ENCODE data around the gene RAB40B. TPM values are rescaled to one million over a fixed set of nuclear protein-coding genes. Genes with fewer than 3 reads are reported as not detected.
A peak's percentile ranks its signal among the peaks of the same experiment; 100 is the strongest.

Gene RAB40B
- total RNA-seq, 1 donor from 2014 or later: 20.0 TPM

DNA sequence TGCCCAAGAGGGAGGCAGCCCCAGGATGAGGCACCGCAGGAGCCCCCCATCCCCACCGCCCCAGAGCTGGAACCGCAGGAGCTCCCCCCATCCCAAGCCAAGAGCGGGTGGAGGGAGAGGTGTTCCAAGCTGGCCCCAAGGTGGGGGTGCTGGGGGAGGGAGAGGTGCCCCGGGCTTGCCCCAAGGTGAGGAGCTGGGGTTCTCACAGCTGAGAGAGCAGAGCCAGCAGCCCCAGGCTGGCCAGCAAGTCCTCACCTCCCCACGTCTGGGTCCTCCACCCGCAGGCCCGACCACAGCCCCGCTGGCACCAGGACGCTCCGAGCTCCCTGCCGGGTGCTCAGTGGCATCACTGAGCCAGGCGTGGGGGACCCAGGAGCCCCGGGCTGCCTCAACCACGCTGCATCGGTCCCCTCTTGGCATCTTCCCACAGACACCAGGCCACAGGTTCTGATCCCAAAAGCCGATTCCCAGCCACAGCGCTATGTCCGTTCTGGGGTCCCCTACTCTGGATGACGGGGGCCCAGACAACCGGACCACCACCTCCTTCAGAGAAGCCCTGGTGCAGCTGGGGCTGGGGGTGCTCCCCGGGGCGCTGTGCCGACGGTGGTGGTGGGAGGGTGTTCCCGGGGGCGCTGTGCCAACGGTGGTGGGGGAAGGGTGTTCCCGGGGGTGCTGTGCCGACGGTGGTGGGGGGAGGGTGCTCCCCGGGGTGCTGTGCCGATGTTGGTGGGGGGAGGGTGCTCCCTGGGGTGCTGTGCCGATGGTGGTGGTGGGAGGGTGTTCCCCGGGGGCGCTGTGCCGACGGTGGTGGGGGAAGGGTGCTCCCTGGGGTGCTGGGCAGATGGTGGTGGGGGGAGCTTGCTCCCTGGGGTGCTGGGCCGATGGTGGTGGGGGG is 34.9 kb downstream of the RAB40B start:
- Mint-ChIP-seq H3K36me3 (ENCODE audit: low read depth) (peaks cover 16% of the 10 kb centered on the region), H3K4me1 (ENCODE audit: low read depth) (peaks cover 3% of the 10 kb centered on the region), H3K27ac (ENCODE audit: unreplicated experiment) (no peak overlapping the region), H3K27me3 (ENCODE audit: low read depth) (no peaks in the 10 kb centered on the region), H3K4me3 (ENCODE audit: unreplicated experiment) (no peak overlapping the region), H3K9me3 (ENCODE audit: low read depth) (no peaks in the 10 kb centered on the region)
- TF ChIP-seq, protein P1, sequence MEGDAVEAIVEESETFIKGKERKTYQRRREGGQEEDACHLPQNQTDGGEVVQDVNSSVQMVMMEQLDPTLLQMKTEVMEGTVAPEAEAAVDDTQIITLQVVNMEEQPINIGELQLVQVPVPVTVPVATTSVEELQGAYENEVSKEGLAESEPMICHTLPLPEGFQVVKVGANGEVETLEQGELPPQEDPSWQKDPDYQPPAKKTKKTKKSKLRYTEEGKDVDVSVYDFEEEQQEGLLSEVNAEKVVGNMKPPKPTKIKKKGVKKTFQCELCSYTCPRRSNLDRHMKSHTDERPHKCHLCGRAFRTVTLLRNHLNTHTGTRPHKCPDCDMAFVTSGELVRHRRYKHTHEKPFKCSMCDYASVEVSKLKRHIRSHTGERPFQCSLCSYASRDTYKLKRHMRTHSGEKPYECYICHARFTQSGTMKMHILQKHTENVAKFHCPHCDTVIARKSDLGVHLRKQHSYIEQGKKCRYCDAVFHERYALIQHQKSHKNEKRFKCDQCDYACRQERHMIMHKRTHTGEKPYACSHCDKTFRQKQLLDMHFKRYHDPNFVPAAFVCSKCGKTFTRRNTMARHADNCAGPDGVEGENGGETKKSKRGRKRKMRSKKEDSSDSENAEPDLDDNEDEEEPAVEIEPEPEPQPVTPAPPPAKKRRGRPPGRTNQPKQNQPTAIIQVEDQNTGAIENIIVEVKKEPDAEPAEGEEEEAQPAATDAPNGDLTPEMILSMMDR (IDR thresholded peaks at IDR 0.05): no peak
- DNase-seq (ENCODE audit: low spot score): no peak

DNA sequence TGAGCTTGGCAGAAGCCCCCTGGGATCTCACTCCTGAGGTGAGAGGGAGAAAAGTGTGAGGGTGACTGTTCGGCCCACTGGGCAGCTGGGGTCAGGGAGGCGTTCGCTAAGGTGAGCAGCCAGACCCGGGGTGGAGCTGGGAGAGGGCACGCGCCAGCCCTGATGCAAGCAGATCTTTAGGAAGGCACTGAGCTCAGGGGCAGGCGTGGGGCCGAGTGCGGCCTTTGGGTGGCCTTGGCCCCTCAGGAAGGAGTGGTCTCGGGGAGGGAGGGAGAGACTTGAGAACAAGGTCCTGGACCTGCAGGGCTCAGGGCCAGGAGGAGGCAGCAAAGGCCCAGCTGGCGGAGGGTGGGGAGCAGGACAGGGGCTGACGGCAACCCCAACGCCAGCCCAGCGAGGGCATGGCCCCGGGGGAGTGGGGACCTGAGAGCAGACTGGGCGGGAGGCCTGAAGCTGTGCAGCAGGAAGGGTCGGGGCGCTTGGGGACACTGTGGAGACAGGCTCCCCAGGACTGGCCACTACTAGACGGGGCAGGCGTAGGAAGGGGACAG is 35.7 kb downstream of the RAB40B start:
- Mint-ChIP-seq H3K36me3 (ENCODE audit: low read depth) (peaks cover 15% of the 10 kb centered on the region), H3K27me3 (ENCODE audit: low read depth) (no peaks in the 10 kb centered on the region), H3K9me3 (ENCODE audit: low read depth) (no peaks in the 10 kb centered on the region), H3K4me3 (ENCODE audit: unreplicated experiment) (no peak overlapping the region), H3K4me1 (ENCODE audit: low read depth) (no peaks in the 10 kb centered on the region), H3K27ac (ENCODE audit: unreplicated experiment) (no peak overlapping the region)
- no peak for DNase-seq (ENCODE audit: low spot score)
- TF ChIP-seq, protein P1 (IDR thresholded peaks at IDR 0.05): no peak

DNA sequence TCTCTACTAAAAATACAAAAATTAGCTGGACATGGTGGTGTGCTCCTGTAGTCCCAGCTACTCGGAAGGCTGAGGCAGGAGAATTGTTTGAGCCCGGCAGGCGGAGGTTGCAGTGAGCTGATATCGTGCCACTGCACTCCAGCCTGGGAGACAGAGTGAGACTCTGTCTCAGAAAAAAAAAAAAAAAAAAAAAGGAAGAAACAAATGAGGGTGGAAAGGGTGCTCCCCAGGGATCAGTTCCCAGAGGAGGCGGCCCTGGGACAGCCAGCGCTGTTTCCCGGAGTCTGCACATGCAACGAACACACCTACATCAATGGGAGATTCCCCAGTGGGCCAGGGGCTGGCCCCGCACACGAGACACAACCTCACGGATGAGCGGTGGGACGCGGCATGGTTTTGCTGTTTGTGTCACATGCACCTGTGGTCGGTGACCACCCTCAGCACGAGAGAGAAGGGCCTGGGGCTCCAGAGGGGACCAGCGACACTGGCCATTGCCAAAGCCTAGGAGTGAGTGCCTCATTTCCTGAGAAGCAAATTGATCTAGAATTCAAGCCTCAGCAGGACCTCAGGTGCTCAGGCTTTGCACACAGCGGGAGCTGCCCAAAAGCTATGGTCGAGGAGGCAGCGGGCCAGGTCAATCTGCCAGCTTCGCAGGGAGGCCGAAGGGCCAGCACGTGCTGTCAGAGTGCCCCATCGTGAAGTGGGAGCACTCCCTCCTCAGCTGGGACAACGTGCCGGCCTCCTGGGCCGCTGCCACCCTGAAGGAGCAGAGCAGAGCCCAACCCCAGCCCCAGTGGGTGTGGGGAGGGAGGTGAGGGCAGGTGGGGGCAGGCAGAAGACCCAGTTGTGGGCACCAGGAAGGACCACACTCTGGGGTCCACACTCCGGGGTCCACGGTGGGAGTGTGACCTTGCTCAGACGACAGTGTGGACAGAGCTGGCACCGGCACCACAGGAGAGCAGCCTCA is 36.5 kb downstream of the RAB40B start:
- Mint-ChIP-seq H3K4me3 (ENCODE audit: unreplicated experiment) (no peak overlapping the region), H3K4me1 (ENCODE audit: low read depth) (no peaks in the 10 kb centered on the region), H3K27me3 (ENCODE audit: low read depth) (no peaks in the 10 kb centered on the region), H3K36me3 (ENCODE audit: low read depth) (peaks cover 18% of the 10 kb centered on the region), H3K27ac (ENCODE audit: unreplicated experiment) (no peak overlapping the region), H3K9me3 (ENCODE audit: low read depth) (no peaks in the 10 kb centered on the region)
- TF ChIP-seq, protein P1 (IDR thresholded peaks at IDR 0.05): no peak
- DNase-seq (ENCODE audit: low spot score): no peak

DNA sequence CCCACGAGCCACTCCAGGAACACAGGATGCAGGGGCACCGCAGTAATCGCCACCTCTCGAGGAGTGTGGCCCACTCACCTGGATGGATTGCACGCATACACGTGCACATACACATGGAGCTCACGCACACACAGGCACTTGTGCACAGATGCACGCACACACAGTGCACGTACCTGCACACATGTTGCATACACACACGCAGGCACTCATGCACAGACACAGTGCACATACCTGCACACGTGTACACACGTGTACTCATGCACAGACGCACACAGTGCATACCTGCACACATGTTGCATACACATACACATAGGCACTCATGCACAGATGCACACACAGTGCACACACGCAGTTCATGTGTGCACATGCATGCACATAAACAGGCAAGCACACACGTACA is 38.6 kb downstream of the RAB40B start:
- H3K27me3 Mint-ChIP-seq (ENCODE audit: low read depth): no peaks in the 10 kb centered on the region
- H3K36me3 Mint-ChIP-seq (ENCODE audit: low read depth): peaks cover 18% of the 10 kb centered on the region
- no peaks in the 10 kb centered on the region for H3K4me1 Mint-ChIP-seq (ENCODE audit: low read depth)
- H3K9me3 Mint-ChIP-seq (ENCODE audit: low read depth): no peaks in the 10 kb centered on the region
- DNase-seq (ENCODE audit: low spot score): peak; percentile 68
- TF ChIP-seq, protein P1 (IDR thresholded peaks at IDR 0.05): no peak
- no peak overlapping the region for H3K4me3 Mint-ChIP-seq (ENCODE audit: unreplicated experiment)
- H3K27ac Mint-ChIP-seq (ENCODE audit: unreplicated experiment): no peak overlapping the region
